AG09319 (cell line): ENCODE results near the gene RBM44.
"Not testable (repeated sequence)": the region's sequence is repeated elsewhere in the genome, so short reads cannot be mapped to it uniquely, and the experiment has no call there.

Experiments
- DNase-seq: peaks from one replicate; pipeline ENCODE4 v3.0.0-alpha.2; 2010; ENCODE audit warnings: low read depth; ENCODE audit errors: extremely low read depth
- TF ChIP-seq, protein P1 (sequence below): IDR thresholded peaks from 2 replicates; pipeline ENCODE4 v1.5.1; 2011; ENCODE audit warnings: low read depth, mild to moderate bottlenecking, inconsistent platforms, low read length, moderate library complexity

The RBM44 gene

DNA sequence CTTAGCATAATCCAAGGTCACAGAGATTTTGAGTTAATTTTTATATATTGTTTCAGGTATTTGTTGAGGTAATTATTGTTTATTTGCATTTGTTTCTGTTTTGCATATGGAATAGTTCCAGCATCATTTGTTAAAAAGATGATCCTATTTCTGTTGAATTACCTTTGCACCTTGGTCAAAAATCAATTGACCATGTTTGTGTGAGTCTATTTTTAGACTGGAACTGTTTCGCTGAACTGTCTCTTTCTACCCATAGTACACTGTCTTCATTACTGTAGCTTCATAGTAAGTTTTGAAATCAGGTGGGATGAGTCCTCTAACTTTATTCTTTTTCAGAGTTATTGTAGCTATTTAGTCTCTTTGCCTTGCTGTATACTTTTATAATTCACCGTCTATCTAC, 31.9 kb downstream of the RBM44 start:
- TF ChIP-seq, protein P1, sequence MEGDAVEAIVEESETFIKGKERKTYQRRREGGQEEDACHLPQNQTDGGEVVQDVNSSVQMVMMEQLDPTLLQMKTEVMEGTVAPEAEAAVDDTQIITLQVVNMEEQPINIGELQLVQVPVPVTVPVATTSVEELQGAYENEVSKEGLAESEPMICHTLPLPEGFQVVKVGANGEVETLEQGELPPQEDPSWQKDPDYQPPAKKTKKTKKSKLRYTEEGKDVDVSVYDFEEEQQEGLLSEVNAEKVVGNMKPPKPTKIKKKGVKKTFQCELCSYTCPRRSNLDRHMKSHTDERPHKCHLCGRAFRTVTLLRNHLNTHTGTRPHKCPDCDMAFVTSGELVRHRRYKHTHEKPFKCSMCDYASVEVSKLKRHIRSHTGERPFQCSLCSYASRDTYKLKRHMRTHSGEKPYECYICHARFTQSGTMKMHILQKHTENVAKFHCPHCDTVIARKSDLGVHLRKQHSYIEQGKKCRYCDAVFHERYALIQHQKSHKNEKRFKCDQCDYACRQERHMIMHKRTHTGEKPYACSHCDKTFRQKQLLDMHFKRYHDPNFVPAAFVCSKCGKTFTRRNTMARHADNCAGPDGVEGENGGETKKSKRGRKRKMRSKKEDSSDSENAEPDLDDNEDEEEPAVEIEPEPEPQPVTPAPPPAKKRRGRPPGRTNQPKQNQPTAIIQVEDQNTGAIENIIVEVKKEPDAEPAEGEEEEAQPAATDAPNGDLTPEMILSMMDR, result no peak
- no peak for DNase-seq

DNA sequence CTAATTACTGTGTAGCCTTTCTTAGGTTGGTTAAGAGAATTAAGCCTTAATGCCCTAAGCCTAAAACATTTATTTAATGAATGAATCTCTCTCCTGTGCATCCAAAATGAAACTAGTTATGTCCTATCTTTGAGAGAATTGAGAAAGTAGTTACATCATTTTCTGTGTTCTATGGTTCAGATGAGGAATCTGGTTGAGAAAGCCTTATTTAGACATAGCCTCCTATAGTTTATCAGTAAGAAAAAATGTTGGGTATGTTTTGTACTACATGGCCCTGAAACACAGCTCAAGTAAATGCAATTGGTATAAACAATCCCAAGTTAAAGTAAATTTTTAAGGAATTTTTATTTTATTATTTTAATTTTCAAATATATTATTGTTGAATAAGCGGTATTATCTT, 35.0 kb downstream of the RBM44 start:
- TF ChIP-seq, protein P1, result no peak
- DNase-seq, result no peak

DNA sequence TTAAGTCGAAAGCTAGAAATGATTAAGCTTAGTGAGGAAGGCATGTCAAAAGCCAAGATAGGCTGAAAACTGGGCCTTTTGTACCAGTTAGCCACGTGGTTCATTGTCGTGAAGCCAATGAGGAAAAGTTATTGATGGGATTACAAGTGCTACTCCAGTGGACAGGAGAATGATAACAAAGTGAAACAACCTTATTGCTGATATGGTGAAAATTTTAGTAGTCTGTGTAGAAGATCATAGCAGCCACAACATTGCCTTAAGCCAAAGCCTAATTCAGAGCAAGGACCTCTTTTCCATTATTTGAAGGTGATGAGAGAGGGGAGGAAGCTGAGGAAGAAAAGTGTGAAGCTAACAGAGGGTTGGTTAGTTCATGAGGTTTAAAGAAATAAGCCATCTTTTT, 36.8 kb downstream of the RBM44 start:
- DNase-seq, result no peak
- TF ChIP-seq, protein P1, result no peak

- TF ChIP-seq, protein P1, result no peak
- no peak for DNase-seq
Observed at GRCh38 chr2:237841051-237841450, 42.5 kb downstream of the RBM44 start.

GRCh38 chr2:237848940-237849339, 50.4 kb downstream of the RBM44 start:
- not testable (repeated sequence) for DNase-seq

GRCh38 chr2:237854295-237854694, 55.7 kb downstream of the RBM44 start:
- TF ChIP-seq, protein P1, result no peak
- no peak for DNase-seq

- TF ChIP-seq, protein P1, result no peak
- no peak for DNase-seq
Observed at GRCh38 chr2:237857791-237858190, 59.2 kb downstream of the RBM44 start.

DNA sequence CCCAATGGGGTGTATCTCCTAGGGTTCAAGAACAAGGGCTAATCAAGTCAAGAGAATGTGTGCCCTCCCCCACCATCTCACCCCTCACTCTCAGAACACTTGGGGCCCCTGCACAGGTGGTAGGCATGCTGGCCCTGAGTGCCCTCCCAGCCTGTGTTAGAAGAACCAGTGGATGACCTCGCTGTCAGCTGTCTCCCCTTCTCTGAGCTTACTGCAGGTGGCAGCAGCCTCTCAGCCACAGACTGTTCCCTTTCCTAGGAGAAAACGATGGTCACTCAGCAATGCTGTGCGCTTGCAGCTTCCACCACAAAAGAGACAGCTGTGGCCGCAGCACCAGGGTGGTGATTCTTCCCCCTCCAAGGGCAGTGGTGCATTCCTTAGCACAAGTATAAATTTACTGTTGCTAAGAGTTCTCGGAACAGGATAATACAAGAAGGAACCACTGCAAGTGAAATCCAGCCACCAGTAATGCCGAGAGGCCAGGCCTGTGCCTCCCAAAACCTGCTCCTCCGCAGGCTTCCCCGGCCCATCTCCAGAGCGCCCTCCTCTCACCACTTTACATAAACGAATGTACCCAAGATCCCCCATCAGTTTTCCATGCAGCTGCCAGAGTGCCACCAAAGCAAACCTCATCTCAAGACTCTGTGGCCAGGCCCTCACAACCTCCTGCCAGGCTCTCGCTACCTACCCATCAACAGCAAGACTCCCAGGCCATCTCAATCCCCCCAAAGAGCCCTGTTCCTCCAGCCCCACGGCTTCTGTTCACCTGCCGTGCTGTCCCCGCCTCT, 59.9 kb downstream of the RBM44 start:
- TF ChIP-seq, protein P1, result peak; percentile 94

More for the DNA sequence above, 59.9 kb downstream of the RBM44 start:
- DNase-seq, result peak; percentile 57
